NCI-H128 (cell line): ENCODE data around the gene ENTREP3.

Experiments
- DNase-seq: peaks from one replicate; lab custom pipeline; 2025; ENCODE audit not compliant: unreplicated experiment; lab: John Stamatoyannopoulos, UW

The ENTREP3 gene

GRCh38 chr1:155202731-155203515, 52.4 kb downstream of the ENTREP3 start:
- DNase-seq = no peak

GRCh38 chr1:155202198-155202597, 53.1 kb downstream of the ENTREP3 start:
- DNase-seq = no peak

GRCh38 chr1:155200920-155201319, 54.4 kb downstream of the ENTREP3 start:
- no peak for DNase-seq

- no peak for DNase-seq
Measured at GRCh38 chr1:155199792-155200191, 55.5 kb downstream of the ENTREP3 start.

- DNase-seq = no peak
Measured at GRCh38 chr1:155198547-155198906, 56.8 kb downstream of the ENTREP3 start.

- DNase-seq = no peak
Measured at GRCh38 chr1:155197901-155198546, 57.3 kb downstream of the ENTREP3 start.
